Measurements from ENCODE around the gene ZNF512.
A peak's percentile ranks its signal among the peaks of the same experiment; 100 is the strongest.

Gene ZNF512

DNA sequence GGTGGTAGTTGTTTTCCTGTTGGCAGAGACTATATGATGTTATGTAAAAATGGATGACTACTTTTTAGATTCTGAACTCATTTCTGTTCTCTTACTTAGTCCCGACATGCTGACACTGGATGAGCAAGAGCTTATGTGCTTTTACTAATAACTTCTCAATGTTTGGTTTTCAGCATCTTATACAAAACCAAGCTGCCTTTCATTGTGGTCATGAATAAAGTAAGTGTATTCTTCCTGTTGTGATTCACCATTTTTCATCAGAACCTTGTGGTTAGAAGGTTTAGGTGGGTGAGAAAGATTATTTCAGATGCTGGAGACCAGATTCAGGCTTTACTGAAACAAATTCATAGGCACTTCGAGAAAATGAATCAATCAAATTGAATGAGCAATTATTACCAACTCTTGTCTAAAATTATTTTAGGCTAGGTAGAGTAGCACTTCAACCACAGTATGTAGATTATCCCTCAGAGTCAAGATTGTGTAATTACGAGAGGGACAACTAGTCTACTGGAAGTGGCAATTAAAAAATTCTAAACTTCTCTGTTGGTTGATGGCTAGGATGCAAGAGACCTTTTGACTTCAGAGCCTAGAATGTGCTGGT lies 55.3 kb downstream of the ZNF512 start:
- DNase-seq, result no peak

DNA sequence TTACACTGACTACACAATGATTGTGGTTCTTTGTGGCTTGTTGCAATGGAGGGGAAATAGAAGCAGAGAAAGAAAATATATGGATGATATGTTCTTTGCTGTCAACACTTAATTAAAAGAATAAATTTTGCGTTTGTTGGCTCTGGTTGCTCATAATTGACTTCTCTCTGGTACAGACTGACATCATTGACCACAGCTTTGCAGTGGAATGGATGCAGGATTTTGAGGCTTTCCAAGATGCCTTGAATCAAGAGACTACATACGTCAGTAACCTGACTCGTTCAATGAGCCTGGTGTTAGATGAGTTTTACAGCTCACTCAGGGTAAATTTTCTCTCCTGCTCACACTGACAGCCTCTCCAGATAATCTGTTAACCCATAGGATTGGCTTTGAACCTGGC lies 55.9 kb downstream of the ZNF512 start:
- no peak for DNase-seq

- no peak for DNase-seq
Observed at GRCh38 chr2:27640722-27641245, 57.9 kb downstream of the ZNF512 start.

DNA sequence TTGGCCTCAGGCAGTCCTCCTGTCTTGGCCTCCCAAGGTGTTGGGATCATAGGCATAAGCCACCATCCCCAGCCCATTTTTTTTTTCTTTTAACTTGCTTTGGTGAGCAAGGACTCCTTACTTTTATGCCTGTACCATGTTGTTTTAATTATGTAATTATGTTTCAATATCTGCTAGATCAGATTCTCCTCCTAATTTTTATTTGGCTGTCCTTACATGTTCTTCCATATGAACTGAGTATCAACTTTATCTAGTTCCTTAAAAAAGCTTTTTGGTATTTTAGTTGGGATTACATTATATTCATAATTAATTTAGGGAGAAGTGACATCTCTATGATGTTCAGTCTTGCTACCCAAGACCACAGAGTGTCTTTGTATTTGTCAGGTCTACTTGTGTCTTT lies 62.4 kb downstream of the ZNF512 start:
- no peak for DNase-seq

GRCh38 chr2:27647289-27647688 lies 64.4 kb downstream of the ZNF512 start:
- DNase-seq, result no peak

DNA sequence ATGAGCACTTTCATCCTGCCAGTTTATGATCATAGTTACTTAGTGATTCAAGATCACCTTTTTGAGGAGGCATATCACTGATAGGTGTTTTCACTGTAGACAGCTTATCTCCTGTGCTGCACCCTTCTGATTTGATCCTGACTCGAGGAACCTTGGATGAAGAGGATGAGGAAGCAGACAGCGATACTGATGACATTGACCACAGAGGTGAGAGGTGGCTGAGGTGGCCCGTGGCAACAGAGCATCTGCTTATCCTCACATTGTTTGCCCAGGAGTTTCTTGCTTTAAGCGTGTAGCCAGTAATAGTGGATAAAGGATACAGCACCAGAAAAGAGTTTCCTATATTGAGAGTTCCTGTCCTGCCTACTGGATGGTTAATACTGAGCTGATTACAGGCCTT lies 64.9 kb downstream of the ZNF512 start:
- no peak for DNase-seq

DNA sequence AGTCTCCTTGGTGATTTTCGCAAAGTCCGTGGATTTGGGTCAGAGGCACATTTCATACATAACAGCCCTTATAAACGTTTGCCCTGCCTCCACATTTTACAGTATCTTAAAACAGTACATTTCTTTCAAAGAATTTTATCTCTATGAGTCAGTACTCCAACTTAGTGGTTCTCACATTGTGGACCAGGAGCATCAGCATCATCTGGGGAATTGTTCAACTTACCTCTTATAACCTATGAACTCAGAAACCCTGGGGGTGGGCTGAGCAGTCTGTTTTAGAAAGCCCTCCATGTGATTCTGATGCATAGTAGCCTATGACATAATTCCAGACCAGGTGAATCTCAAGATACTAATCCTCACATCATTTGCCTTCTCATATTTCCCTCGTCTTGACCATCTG lies 68.2 kb downstream of the ZNF512 start:
- DNase-seq, result no peak

- DNase-seq, result no peak
Observed at GRCh38 chr2:27652341-27652740, 69.5 kb downstream of the ZNF512 start.

DNA sequence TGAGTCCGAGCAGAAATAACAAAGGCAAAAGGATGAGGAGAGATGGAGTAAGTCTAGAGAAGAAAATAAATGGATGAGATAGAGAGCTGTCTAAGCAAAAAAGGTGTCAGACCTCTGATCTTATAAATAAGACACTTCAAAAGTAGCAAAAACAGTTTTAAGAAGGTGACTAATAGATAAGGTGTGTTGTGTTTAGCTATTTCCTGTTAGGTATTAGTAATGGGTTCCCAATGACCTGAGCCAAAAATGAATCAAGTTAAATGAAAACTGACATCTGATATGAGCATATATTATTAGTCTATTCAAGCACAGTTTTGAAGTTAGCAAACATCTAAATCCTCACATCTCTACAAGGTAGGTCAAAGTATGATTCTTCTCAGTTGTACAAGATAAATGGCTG lies 69.9 kb downstream of the ZNF512 start:
- DNase-seq, result no peak

DNA sequence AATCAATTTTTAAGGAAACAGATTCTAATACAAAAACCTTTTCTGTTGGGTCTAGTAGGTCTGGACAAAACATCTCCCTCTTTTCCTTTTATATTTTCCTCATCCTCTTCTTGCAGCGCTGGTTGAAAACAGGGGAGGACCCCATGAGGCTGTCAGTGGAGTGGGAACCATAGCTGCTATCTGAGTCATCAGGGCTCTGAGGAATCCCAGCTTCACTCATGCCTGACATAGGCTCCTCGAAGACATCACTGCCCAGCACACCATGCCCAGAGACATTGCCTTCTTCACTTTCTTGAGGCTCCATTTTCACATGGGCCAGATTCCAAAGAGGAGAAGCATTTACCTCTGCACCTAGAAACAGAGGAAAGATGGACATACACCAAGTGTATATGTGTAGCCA lies 70.6 kb downstream of the ZNF512 start:
- no peak for DNase-seq

DNA sequence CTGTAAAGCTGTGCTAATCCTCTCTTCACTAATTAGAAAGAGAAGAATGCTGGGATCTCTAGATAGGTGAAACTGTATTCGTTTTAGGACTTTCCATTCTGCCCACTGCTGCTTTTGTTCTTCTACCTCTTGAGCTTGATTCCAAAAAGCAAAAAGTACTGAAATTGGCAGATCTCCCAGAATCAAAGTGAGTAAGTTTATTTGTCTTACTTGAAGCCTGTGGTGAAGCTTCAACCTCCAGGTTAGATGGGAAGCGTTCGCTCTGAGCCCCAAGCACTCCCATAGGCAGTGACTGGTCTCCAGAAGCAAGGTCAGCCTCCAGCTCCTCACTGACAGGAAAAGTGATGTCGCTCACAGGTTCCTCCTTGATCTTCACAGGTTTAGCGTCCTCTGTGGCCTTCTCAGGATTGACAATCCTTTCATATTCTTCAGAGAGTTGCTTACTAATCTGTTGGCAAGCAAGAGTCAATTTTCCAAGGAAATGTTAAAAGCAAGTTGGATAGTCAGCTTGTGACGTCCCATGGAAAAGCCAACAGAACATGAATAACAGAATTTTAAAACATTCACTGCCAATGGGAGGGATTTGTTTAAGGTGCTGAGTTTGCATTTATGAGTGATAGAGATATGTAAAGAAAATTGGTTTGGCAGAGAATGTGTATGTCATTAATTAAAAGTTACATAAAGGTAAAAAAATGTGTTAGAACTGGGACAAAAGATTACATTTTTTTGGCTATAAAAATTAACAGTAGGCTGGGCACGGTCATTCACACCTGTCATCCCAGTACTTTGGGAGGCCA lies 72.5 kb downstream of the ZNF512 start:
- DNase-seq, result no peak

DNA sequence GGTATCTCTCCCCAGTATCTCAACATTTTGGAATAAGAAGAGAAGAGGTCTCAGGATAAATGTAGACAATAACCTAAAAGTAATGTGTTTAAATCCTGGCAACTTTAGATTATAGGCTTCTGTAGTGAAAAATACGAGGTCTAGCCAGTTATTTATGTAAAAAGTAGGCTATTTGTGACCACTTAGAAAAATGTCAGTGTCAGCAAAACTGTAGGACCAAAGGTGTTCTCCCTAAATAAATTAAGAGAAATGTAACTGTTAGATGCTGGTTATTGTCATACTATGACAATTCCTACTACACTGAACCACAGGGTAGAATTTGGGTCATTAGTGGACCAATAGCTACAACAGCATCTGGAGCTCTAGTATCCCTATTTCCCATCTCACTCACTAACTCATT lies 78.5 kb downstream of the ZNF512 start:
- DNase-seq, result no peak

GRCh38 chr2:27663285-27664153 lies 80.7 kb downstream of the ZNF512 start, which contains the start of the genes SLC4A1AP and SUPT7L:
Gene SLC4A1AP, plus strand, starts transcription at chr2:27663889. Its CDS starts 26 bp downstream, at chr2:27663915.
Gene SUPT7L, minus strand, starts transcription at chr2:27663614. Its CDS starts 1,422 bp downstream, at chr2:27662192.
- DNase-seq, result peak; percentile 73

DNA sequence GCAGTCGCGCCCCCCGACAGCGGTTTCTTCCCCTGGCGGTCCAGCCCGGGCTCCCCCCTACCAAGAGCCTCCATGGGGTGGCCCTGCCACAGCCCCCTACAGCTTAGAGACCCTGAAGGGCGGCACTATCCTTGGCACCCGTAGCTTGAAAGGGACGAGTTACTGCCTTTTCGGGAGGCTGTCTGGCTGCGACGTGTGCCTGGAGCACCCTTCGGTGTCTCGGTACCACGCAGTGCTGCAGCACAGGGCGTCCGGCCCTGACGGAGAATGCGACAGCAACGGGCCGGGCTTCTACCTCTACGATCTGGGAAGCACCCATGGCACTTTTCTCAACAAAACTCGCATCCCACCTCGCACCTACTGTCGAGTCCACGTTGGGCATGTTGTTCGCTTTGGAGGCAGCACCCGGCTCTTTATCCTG lies 81.3 kb downstream of the ZNF512 start:
- no peak for DNase-seq

GRCh38 chr2:27664622-27665363 lies 82.0 kb downstream of the ZNF512 start:
- no peak for DNase-seq

DNA sequence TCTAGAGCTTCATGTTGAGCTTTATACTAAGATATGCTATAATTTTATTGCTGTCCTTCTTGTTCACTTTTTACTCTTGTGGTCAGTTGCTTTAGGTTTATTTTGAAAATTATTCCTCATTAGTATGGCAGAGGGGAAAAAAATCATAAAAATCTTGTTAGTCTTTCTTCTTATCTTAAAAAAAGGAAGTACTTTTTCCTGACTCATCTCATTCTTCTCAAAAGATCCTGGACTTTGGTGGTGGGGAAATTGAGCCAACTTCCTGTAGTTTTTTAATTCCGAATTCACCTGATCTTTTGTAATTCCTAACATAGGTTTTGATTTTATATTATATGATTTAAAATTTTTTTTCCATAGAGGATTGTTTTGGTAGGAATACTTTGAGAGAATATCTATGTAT lies 84.6 kb downstream of the ZNF512 start:
- no peak for DNase-seq

- DNase-seq, result no peak
Observed at GRCh38 chr2:27671235-27671634, 88.4 kb downstream of the ZNF512 start.
